Measurements from ENCODE around the gene REPIN1.

REPIN1 gene

GRCh38 chr7:150368884-150369747, 494 bp downstream of the REPIN1 start:
- Histone ChIP-seq H3K27ac (peak overlapping the region; percentile 98), H3K4me3 (ENCODE audit: low read depth, low read length) (peak overlapping the region; percentile 69), H3K27me3 (ENCODE audit: insufficient read depth, low read depth, severe bottlenecking) (no peaks in the 10 kb centered on the region), H3K9me3 (ENCODE audit: severe bottlenecking) (no peaks in the 10 kb centered on the region), H3K36me3 (peaks cover 52% of the 10 kb centered on the region)
- TF ChIP-seq CTCF (IDR thresholded peaks at IDR 0.05; ENCODE audit: low read depth, low read length): no peak
- peak; percentile 89 for DNase-seq

GRCh38 chr7:150369748-150370501, 1.3 kb downstream of the REPIN1 start:
- no peak for TF ChIP-seq CTCF (IDR thresholded peaks at IDR 0.05; ENCODE audit: low read depth, low read length)
- Histone ChIP-seq H3K36me3 (peaks cover 60% of the 10 kb centered on the region), H3K27me3 (ENCODE audit: insufficient read depth, low read depth, severe bottlenecking) (no peaks in the 10 kb centered on the region), H3K27ac (peak overlapping the region; percentile 98), H3K9me3 (ENCODE audit: severe bottlenecking) (no peaks in the 10 kb centered on the region), H3K4me3 (ENCODE audit: low read depth, low read length) (peak overlapping the region; percentile 69)
- DNase-seq: no peak

GRCh38 chr7:150370612-150371071, 2.0 kb downstream of the REPIN1 start:
- no peak for TF ChIP-seq CTCF (IDR thresholded peaks at IDR 0.05; ENCODE audit: low read depth, low read length)
- Histone ChIP-seq H3K4me3 (ENCODE audit: low read depth, low read length) (no peak overlapping the region), H3K27ac (peak overlapping the region; percentile 98), H3K9me3 (ENCODE audit: severe bottlenecking) (no peaks in the 10 kb centered on the region), H3K36me3 (peaks cover 64% of the 10 kb centered on the region), H3K27me3 (ENCODE audit: insufficient read depth, low read depth, severe bottlenecking) (no peaks in the 10 kb centered on the region)
- DNase-seq: no peak

GRCh38 chr7:150371131-150371995, 2.7 kb downstream of the REPIN1 start:
- Histone ChIP-seq H3K27me3 (ENCODE audit: insufficient read depth, low read depth, severe bottlenecking) (no peaks in the 10 kb centered on the region), H3K9me3 (ENCODE audit: severe bottlenecking) (no peaks in the 10 kb centered on the region), H3K4me3 (ENCODE audit: low read depth, low read length) (no peak overlapping the region), H3K36me3 (peaks cover 64% of the 10 kb centered on the region), H3K27ac (no peak overlapping the region)
- no peak for TF ChIP-seq CTCF (IDR thresholded peaks at IDR 0.05; ENCODE audit: low read depth, low read length)
- DNase-seq: no peak

GRCh38 chr7:150371996-150372270, 3.3 kb downstream of the REPIN1 start:
- Histone ChIP-seq H3K36me3 (peaks cover 64% of the 10 kb centered on the region), H3K27me3 (ENCODE audit: insufficient read depth, low read depth, severe bottlenecking) (no peaks in the 10 kb centered on the region), H3K4me3 (ENCODE audit: low read depth, low read length) (no peak overlapping the region), H3K9me3 (ENCODE audit: severe bottlenecking) (no peaks in the 10 kb centered on the region), H3K27ac (no peak overlapping the region)
- DNase-seq: no peak
- TF ChIP-seq CTCF (IDR thresholded peaks at IDR 0.05; ENCODE audit: low read depth, low read length): no peak
